Suppressor macrophage (primary cell): ENCODE data around the gene TRIM29.

Source experiments
- DNase-seq, 4 experiments: peaks; one replicate each; pipeline ENCODE4 v3.0.0-alpha.2; 2020 to 2022

The TRIM29 gene

GRCh38 chr11:120061761-120062560 is 76.0 kb downstream of the TRIM29 start:
- no peak for DNase-seq
